HepG2 (cell line): ENCODE data around the gene CCSER1. TPM values are rescaled to one million over a fixed set of nuclear protein-coding genes. Genes with fewer than 3 reads are reported as not detected.
A peak's percentile ranks its signal among the peaks of the same experiment; 100 is the strongest.

Experiments
- ATAC-seq: fragments of 200-7000 bp; cut with Tn5 transposase; 3 replicates; pipeline ENCODE4 v1.9.1; 2020; ENCODE audit warnings: mild to moderate bottlenecking, moderate library complexity
- BruUV-seq: library from RNA; stranded (reverse); fragments of 400-500 nt; replicated peaks from 2 replicates; lab custom pipeline; 2021; lab: Mats Ljungman, UMichigan
- CTCF ChIA-PET: fragments of 300-600 bp; formaldehyde crosslinking; extraction: SDS; loops from one replicate; lab custom pipeline; 2021; ENCODE audit warnings: low total read pairs, inconsistent platforms, low intra/inter-chr PET ratio; lab: Yijun Ruan, JAX
- POLR2A ChIA-PET: fragments of 350-600 bp; sonication (Branson Sonifier 250); formaldehyde crosslinking; loops from one replicate; lab custom pipeline; 2020; ENCODE audit warnings: antibody characterized with exemption, inconsistent platforms; lab: Yijun Ruan, JAX
- DNase-seq: peaks from one replicate; pipeline ENCODE4 v3.0.0-alpha.2; 2015; ENCODE audit warnings: low spot score
- FAIRE-seq: peaks from 3 replicates; lab custom pipeline; 2011; peaks lifted over from hg19 to GRCh38; lab: Jason Lieb, UNC
- H2AFZ ChIP-seq: one replicate; pipeline ENCODE4 v1.6.1; 2011; ENCODE audit warnings: low read length, inconsistent platforms
- H3K27ac ChIP-seq: fragments of 300-600 bp; 3 replicates; pipeline ENCODE4 v1.8.0; 2011; ENCODE audit warnings: mixed run types, mild to moderate bottlenecking, mixed read lengths, low read length, inconsistent platforms; ENCODE audit not compliant: insufficient read depth; ENCODE audit errors: extremely low read length
- H3K27me3 ChIP-seq, 2 experiments: fragments of 200-600 bp in 1 of 2; 2 replicates in 1 of 2; 3 replicates in 1 of 2; pipeline versions ENCODE4 v1.6.0 to v1.8.0; 2011; ENCODE audit warnings: low read length in 2 of 2, mild to moderate bottlenecking in 2 of 2, moderate library complexity in 2 of 2, inconsistent platforms in 1 of 2; ENCODE audit not compliant: insufficient read depth in 2 of 2, control insufficient read depth in 1 of 2
- H3K36me3 ChIP-seq, 2 experiments: fragments of 200-600 bp in 1 of 2; replicated peaks in 1 of 2; 2 replicates in 1 of 2; 3 replicates in 1 of 2; pipeline versions ENCODE4 v1.5.1 to v1.8.0; 2011; ENCODE audit warnings: low read length in 2 of 2, inconsistent platforms in 1 of 2; ENCODE audit not compliant: insufficient read depth in 2 of 2, control insufficient read depth in 1 of 2
- H3K4me1 ChIP-seq: 2 replicates; pipeline ENCODE4 v1.5.1; 2012; ENCODE audit warnings: low read length, inconsistent platforms; ENCODE audit not compliant: insufficient read depth
- H3K4me2 ChIP-seq: 2 replicates; pipeline ENCODE4 v1.6.0; 2011; ENCODE audit warnings: low read depth, low read length, inconsistent platforms
- H3K4me3 ChIP-seq, 3 experiments: fragments of 200-600 bp in 1 of 3; sonication (generic), shearing (Covaris generic) in 1 of 3; replicated peaks in 1 of 3; 2 replicates each; pipeline ENCODE4 v1.5.1; 2011 to 2016; ENCODE audit warnings: low read length in 3 of 3, inconsistent platforms in 2 of 3, low read depth in 2 of 3, mild to moderate bottlenecking in 2 of 3, control low read depth in 1 of 3, mixed read lengths in 1 of 3; ENCODE audit not compliant: insufficient read depth in 1 of 3
- H3K79me2 ChIP-seq: one replicate; pipeline ENCODE4 v1.6.1; 2011; ENCODE audit warnings: low read length, inconsistent platforms; ENCODE audit not compliant: insufficient read depth
- H3K9ac ChIP-seq: 2 replicates; pipeline ENCODE4 v1.6.0; 2011; ENCODE audit warnings: mild to moderate bottlenecking, low read depth, low read length, inconsistent platforms; ENCODE audit not compliant: insufficient read depth
- H3K9me3 ChIP-seq: 2 replicates; pipeline ENCODE4 v1.5.1; 2012; ENCODE audit warnings: mild to moderate bottlenecking, low read length
- H4K20me1 ChIP-seq: 2 replicates; pipeline ENCODE4 v1.6.0; 2011; ENCODE audit warnings: inconsistent platforms, mild to moderate bottlenecking, low read length, moderate library complexity; ENCODE audit not compliant: insufficient read depth
- ATF7 ChIP-seq, 2 experiments: fragments of 450-650 bp in 1 of 2; sonication (generic) in 1 of 2; formaldehyde crosslinking in 1 of 2; IDR thresholded peaks; 2 replicates each; pipeline versions ENCODE4 v1.4.0 to v1.6.1; 2016 to 2020; ENCODE audit warnings: antibody characterized with exemption in 1 of 2, mild to moderate bottlenecking in 1 of 2, missing genetic modification reagents in 1 of 2
- HNRNPK ChIP-seq: fragments of 200-400 bp; formaldehyde crosslinking; IDR thresholded peaks from 2 replicates; pipeline ENCODE4 v1.6.1; 2018; ENCODE audit warnings: low read length, low read depth, moderate library complexity, mild to moderate bottlenecking; ENCODE audit not compliant: poor library complexity, severe bottlenecking
- HOXA5 ChIP-seq: sonication (generic); formaldehyde crosslinking; IDR thresholded peaks from 2 replicates; pipeline ENCODE4 v1.4.0; 2020; ENCODE audit warnings: missing genetic modification reagents
- NFRKB ChIP-seq: fragments of 450-650 bp; IDR thresholded peaks from 2 replicates; pipeline ENCODE4 v1.6.1; 2017
- THAP9 ChIP-seq: sonication (generic); formaldehyde crosslinking; IDR thresholded peaks from 2 replicates; pipeline ENCODE4; 2020; ENCODE audit warnings: missing genetic modification reagents, mild to moderate bottlenecking, borderline replicate concordance
- TIGD3 ChIP-seq: sonication (generic); formaldehyde crosslinking; IDR thresholded peaks from 2 replicates; pipeline ENCODE4 v1.5.1; 2020; ENCODE audit warnings: mild to moderate bottlenecking, missing genetic modification reagents, borderline replicate concordance
- ZFY ChIP-seq: sonication (generic); formaldehyde crosslinking; IDR thresholded peaks from 2 replicates; pipeline ENCODE4 v1.4.0; 2020; ENCODE audit warnings: missing genetic modification reagents
- ZGPAT ChIP-seq: IDR thresholded peaks from 2 replicates; pipeline ENCODE4 v1.6.1; 2016; ENCODE audit warnings: mild to moderate bottlenecking
- ZNF512 ChIP-seq: sonication (generic); formaldehyde crosslinking; IDR thresholded peaks from 2 replicates; pipeline ENCODE4 v1.4.0; 2020; ENCODE audit warnings: mild to moderate bottlenecking, missing genetic modification reagents
- WGBS: methylation state at CpG from one replicate; pipeline ENCODE4 v1.1.6; 2017; ENCODE audit warnings: low lambda C conversion rate; 5-methylcytosine and 5-hydroxymethylcytosine counted together
- in situ Hi-C: cut with HindIII; loops from 2 replicates; pipeline ENCODE4 v1.10.0; 2017; ENCODE audit warnings: low pct_unique_long_range_greater_than_20kb; ENCODE audit not compliant: extremely low pct_ligation_motif_present
- intact Hi-C: fragments of 100-400 bp; cut with micrococcal nuclease; formaldehyde crosslinking; loops from one replicate; pipeline ENCODE4 v1.10.0; 2022; ENCODE audit not compliant: unreplicated experiment
- polyA plus RNA-seq, 8 experiments: library from polyadenylated mRNA; depleted of rRNA in 3 of 8; stranded (reverse) in 7 of 8; unstranded in 1 of 8; fragments of >200 nt; fragmentation: Illumina TruSeq in 4 of 8; extraction: Trizol in 4 of 8; gene quantifications; 2 replicates each; pipeline versions ENCODE4 v1.2.1 to v1.2.3, GENCODE V29; 2011 to 2016; ENCODE audit warnings: low read depth in 4 of 8, missing spikeins in 1 of 8, mixed read lengths in 1 of 8; ENCODE audit not compliant: insufficient read depth in 1 of 8
- total RNA-seq, 5 experiments: library from RNA; depleted of rRNA; stranded (reverse); fragments of >200 nt; fragmentation: Illumina TruSeq; extraction: Trizol; gene quantifications; 2 replicates each; pipeline ENCODE4 v1.2.3, GENCODE V29; 2016; ENCODE audit warnings: low read depth in 1 of 5

Gene CCSER1
- total and polyA plus RNA-seq, 2 of the 13 experiments (the other 11 are each of a cell fraction or from before 2014, with no cell fraction given): not detected

- FAIRE-seq (no peak), ATAC-seq (no peak), DNase-seq (no peak)
- Histone ChIP-seq H3K9ac (no peak overlapping the region), H3K4me3 (no peak overlapping the region), H3K36me3 (no peaks in the 10 kb centered on the region), H3K27ac (no peak overlapping the region), H3K4me1 (no peaks in the 10 kb centered on the region), H3K9me3 (no peaks in the 10 kb centered on the region), H3K79me2 (no peaks in the 10 kb centered on the region), H4K20me1 (no peaks in the 10 kb centered on the region), H3K4me2 (no peak overlapping the region), H2AFZ (no peak overlapping the region), H3K27me3 (no peaks in the 10 kb centered on the region)
- ChIA-PET CTCF (no interaction called here), POLR2A (no interaction called here)
- peak; percentile 79 for TF ChIP-seq ATF7 (IDR thresholded peaks at IDR 0.05)
- no peak for TF ChIP-seq ATF7 (CRISPR knock-in tag; IDR thresholded peaks at IDR 0.05)
- no peak for TF ChIP-seq THAP9
- intact Hi-C loops: no loop called here
- BruUV-seq: no TSS peak
- in situ Hi-C loops: no loop called here
These were observed 311.3 kb downstream of the CCSER1 start for GRCh38 chr4:90438522-90438921.

GRCh38 chr4:90441770-90442169 lies 314.6 kb downstream of the CCSER1 start:
- Histone ChIP-seq H3K9me3 (no peaks in the 10 kb centered on the region), H3K27ac (no peak overlapping the region), H3K79me2 (no peaks in the 10 kb centered on the region), H4K20me1 (no peaks in the 10 kb centered on the region), H3K4me1 (no peaks in the 10 kb centered on the region), H3K4me3 (no peak overlapping the region), H2AFZ (no peak overlapping the region), H3K36me3 (no peaks in the 10 kb centered on the region), H3K9ac (no peak overlapping the region), H3K27me3 (no peaks in the 10 kb centered on the region), H3K4me2 (no peak overlapping the region)
- no peak for FAIRE-seq
- intact Hi-C loops (no loop called here), in situ Hi-C loops (no loop called here)
- no peak for DNase-seq
- ChIA-PET POLR2A (no interaction called here), CTCF (no interaction called here)
- 0% methylated on average over 2 of the region's 2 CpGs for WGBS
- no TSS peak for BruUV-seq
- no peak for ATAC-seq
- TF ChIP-seq ZFY (CRISPR knock-in tag): no peak
- no peak for TF ChIP-seq HOXA5 (CRISPR knock-in tag)
- no peak for TF ChIP-seq NFRKB
- no peak for TF ChIP-seq TIGD3 (CRISPR knock-in tag)
- TF ChIP-seq ZGPAT: no peak
- TF ChIP-seq ZNF512 (CRISPR knock-in tag): no peak
- no peak for TF ChIP-seq HNRNPK
